Mucosa of descending colon (tissue), 3 donors: ENCODE data around the gene MYRFL. TPM values are rescaled to one million over a fixed set of nuclear protein-coding genes. Genes with fewer than 3 reads are reported as not detected.
"Not testable (repeated sequence)": the region's sequence is repeated elsewhere in the genome, so short reads cannot be mapped to it uniquely, and the experiment has no call there.

Source experiments
- ATAC-seq: fragments of 200-7000 bp; cut with Tn5 transposase; one replicate; pipeline ENCODE4 v1.9.1; 2020; ENCODE audit warnings: mild to moderate bottlenecking, moderate library complexity
- DNase-seq, 3 donors: peaks; one replicate each; pipeline ENCODE4 v3.0.0-alpha.2; 2020
- H3K36me3 ChIP-seq: fragments of 200-600 bp; one replicate; pipeline ENCODE4 v1.8.0; 2021; ENCODE audit warnings: low read depth, mild to moderate bottlenecking
- H3K4me1 ChIP-seq: fragments of 200-600 bp; one replicate; pipeline ENCODE4 v1.8.0; 2021; ENCODE audit warnings: low read depth, mild to moderate bottlenecking
- H3K4me3 ChIP-seq: fragments of 200-600 bp; one replicate; pipeline ENCODE4 v1.8.0; 2021; ENCODE audit warnings: mild to moderate bottlenecking
- H3K9me3 ChIP-seq: fragments of 200-600 bp; one replicate; pipeline ENCODE4 v1.8.0; 2021; ENCODE audit warnings: mild to moderate bottlenecking
- intact Hi-C, 2 donors: fragments of 100-400 bp; cut with DNase I in 1 of 2; cut with micrococcal nuclease in 1 of 2; formaldehyde crosslinking; loops; one replicate each; pipeline versions ENCODE4 v1.11.0 to v1.11.1; 2022; cut with DNase I, micrococcal nuclease
- long read RNA-seq, 2 donors: library from polyadenylated mRNA; unstranded; transcript quantifications; one replicate each; pipeline ENCODE4 v2.0.0, GENCODE V29; 2019 to 2021
- total RNA-seq, 3 donors: library from RNA; stranded (reverse); fragmentation: NEBNext Ultra II Directional in 2 of 3; extraction: Animal tissue kit (Norgen Biotek cat#: 25700) in 2 of 3; gene quantifications; one replicate each; pipeline versions ENCODE4 v1.2.1 to v1.2.4, GENCODE V29; 2021 to 2023
- TF ChIP-seq, protein P1 (sequence below): fragments of 200-600 bp; IDR thresholded peaks from one replicate; pipeline ENCODE4 v1.8.0; 2022; ENCODE audit warnings: antibody characterized with exemption, mild to moderate bottlenecking
- donor health status: DM: no; HTN: no; CAD: no; lungs with moderate emphysema.
- donor health status: DM: no; HTN: no; CAD: no.
- donor health status: DM: no; HTN: yes; CAD: no.

MYRFL gene
- total RNA-seq, result under 1 TPM in 2 of 3 donors, not detected in 1; 0.23 to 0.58 TPM
- long read RNA-seq, donor 1, result 0 reads
- long read RNA-seq, donor 2, partial matches to known transcripts, result 1 of 1 reads
- long read RNA-seq, donor 2, other reads (novel, unspliced or antisense), result 0 of 1 reads

DNA sequence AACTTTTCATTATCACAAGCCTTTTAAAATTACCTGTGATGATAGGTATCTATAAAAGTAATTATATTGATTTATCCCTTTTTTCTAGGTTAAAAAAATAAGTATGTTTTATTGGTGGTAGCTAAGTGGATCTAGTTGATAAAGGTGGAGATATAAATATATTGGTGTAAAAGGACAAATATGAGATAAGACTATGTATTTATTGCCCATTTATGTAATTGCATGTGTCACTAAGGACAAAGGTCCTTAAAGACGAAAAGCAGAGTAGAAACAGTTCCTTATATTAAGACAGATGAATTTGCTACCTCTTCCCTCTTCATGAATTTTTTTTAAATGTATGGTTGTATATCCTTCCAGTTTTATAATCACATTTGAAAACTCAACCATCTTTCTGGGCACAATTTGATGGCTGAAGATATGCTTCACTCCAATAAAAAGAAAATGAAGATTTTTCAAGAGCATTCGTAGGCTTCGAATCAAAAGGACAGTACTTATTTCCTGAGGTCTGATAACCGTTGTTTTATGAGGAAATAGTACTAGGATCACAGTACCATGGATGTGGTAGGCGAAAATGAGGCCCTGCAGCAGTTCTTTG, at the start of gene MYRFL:
Gene MYRFL, plus strand, starts transcription at position 262 of the 595 bp plus-strand sequence. Its CDS starts 291 bp downstream, at position 553.
- Histone ChIP-seq H3K36me3 (no peaks in the 10 kb centered on the region), H3K4me1 (no peaks in the 10 kb centered on the region), H3K9me3 (no peaks in the 10 kb centered on the region), H3K4me3 (no peak within 1 kb of the TSS)
- ATAC-seq (peak; percentile 55), DNase-seq (no peak)
- TF ChIP-seq, protein P1, sequence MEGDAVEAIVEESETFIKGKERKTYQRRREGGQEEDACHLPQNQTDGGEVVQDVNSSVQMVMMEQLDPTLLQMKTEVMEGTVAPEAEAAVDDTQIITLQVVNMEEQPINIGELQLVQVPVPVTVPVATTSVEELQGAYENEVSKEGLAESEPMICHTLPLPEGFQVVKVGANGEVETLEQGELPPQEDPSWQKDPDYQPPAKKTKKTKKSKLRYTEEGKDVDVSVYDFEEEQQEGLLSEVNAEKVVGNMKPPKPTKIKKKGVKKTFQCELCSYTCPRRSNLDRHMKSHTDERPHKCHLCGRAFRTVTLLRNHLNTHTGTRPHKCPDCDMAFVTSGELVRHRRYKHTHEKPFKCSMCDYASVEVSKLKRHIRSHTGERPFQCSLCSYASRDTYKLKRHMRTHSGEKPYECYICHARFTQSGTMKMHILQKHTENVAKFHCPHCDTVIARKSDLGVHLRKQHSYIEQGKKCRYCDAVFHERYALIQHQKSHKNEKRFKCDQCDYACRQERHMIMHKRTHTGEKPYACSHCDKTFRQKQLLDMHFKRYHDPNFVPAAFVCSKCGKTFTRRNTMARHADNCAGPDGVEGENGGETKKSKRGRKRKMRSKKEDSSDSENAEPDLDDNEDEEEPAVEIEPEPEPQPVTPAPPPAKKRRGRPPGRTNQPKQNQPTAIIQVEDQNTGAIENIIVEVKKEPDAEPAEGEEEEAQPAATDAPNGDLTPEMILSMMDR, result no peak
- intact Hi-C loops, result no loop called here

DNA sequence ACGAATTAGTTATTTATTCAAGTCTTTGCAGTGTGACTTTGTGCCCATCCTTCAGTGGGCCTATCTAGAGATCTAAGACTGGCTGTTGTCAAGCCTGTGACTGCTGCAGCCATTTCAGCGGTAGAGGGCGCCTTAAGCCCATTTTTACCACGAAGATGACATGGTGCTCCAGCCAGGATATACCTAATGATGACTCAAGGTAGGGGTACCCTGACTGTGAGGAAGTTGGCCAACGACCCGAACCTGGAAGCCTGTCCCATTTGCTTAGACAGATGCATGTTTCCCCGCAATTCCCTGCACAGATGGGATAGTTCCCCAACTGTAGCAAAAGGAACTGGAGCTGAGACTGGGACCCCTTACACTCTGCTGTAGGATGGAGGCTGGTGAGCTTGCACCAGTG, 45.1 kb upstream of the MYRFL start:
- no peak overlapping the region for H3K4me3 ChIP-seq
- DNase-seq (peak in 1 of 3 donors; percentile 7), ATAC-seq (no peak)
- H3K36me3 ChIP-seq, result no peaks in the 10 kb centered on the region
- TF ChIP-seq, protein P1, result no peak
- no peaks in the 10 kb centered on the region for H3K4me1 ChIP-seq
- no peaks in the 10 kb centered on the region for H3K9me3 ChIP-seq
- intact Hi-C loops, result no loop called here

DNA sequence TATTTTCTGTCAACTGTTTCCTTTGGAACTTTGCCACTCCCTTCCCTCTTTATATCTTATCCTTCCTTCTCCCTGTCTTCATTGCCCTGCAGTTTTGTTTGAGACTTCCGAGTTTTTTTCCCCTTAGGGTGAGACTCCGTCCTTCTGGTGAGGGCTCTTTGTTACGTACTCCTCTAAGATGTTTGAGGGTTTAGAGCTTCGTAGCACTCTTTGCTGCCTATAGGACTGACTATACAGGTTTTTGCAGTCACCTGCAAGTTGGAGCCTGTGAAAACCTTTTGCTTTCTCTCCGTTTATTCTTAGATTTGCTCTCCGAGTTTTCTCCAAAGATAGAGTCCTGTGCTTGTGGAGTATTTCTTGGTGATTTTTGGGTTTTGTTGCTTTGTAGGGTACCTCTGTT, 41.7 kb upstream of the MYRFL start:
- TF ChIP-seq, protein P1, result no peak
- no peaks in the 10 kb centered on the region for H3K36me3 ChIP-seq
- DNase-seq (no peak), ATAC-seq (no peak)
- H3K4me3 ChIP-seq, result no peak overlapping the region
- no peaks in the 10 kb centered on the region for H3K9me3 ChIP-seq
- intact Hi-C loops, result no loop called here
- H3K4me1 ChIP-seq, result no peaks in the 10 kb centered on the region

DNA sequence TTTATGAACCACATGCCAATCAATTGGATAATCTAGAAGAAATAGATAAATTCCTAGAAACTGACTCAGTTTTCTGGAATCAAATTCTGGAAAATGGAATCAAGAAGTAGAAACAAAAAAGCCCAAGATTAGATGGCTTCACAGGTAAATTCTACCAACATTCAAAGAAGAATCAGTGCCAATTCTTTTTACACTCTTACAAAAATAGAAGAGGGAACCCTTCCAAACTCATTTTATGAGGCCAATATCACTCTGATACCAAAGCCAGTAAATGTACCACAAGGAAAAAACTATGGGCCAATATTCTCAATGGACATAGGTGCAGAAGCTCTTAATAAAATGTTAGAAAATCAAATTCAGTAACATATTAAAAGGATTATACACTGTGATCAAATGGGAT, 35.7 kb upstream of the MYRFL start:
- no peak for DNase-seq
- peaks cover 30% of the 10 kb centered on the region for H3K9me3 ChIP-seq
- H3K4me1 ChIP-seq, result no peaks in the 10 kb centered on the region
- no peak overlapping the region for H3K4me3 ChIP-seq
- no peak for ATAC-seq
- no peaks in the 10 kb centered on the region for H3K36me3 ChIP-seq
- TF ChIP-seq, protein P1, result no peak
- intact Hi-C loops, result no loop called here

DNA sequence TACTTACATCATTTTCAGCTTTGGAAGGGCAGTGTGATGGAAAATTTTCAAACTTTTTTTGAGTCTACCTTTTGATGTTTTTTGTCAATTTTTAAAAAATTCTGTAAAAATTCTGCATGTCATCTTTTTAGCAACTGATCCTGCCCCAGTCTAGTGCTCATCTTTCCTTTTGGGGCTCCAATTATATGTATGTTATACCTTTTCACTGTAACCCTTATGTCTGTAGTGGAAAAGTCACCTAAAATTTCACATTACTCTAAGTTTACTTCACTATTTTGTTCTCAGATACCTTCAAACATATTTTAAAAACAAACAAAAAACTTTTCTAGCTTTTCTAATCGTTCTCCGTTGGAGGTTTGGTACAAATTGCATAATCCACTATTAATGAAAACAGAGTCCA, 32.5 kb upstream of the MYRFL start:
- H3K4me3 ChIP-seq, result no peak overlapping the region
- DNase-seq (no peak), ATAC-seq (no peak)
- TF ChIP-seq, protein P1, result no peak
- peaks cover 30% of the 10 kb centered on the region for H3K9me3 ChIP-seq
- H3K36me3 ChIP-seq, result no peaks in the 10 kb centered on the region
- intact Hi-C loops, result no loop called here
- no peaks in the 10 kb centered on the region for H3K4me1 ChIP-seq

DNA sequence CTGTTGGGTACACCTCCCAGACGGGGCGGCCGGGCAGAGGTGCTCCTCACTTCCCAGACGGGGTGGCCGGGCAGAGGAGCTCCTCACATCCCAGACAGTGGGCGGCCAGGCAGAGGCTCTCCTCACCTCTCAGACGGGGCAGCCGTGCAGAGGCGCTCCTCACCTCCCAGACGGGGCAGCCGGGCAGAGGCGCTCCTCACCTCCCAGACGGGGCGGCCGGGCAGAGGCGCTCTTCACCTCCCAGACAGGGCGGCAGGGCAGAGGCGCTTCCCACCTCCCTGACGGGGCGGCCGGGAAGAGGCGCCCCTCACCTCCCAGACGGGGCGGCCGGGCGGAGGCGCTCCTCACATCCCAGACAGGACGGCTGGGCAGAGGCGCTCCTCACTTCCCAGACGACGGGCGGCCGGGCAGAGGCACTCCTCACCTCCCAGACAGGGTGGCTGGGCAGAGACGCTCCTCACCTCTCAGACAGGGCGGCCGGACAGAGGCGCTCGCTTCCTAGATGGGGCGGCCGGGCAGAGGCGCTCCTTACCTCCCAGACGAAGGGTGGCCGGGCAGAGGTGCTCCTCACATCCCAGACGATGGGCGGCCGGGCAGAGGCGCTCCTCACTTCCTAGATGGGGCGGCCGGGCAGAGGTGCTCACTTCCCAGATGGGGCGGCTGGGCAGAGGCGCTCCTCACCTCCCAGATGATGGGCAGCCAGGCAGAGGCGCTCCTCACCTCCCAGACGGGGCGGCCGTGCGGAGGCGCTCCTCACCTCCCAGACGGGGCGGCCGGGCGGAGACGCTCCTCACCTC, 17.7 kb upstream of the MYRFL start:
- peaks cover 12% of the 10 kb centered on the region for H3K9me3 ChIP-seq
- intact Hi-C loops, ATAC-seq, H3K4me1 ChIP-seq, H3K4me3 ChIP-seq, H3K36me3 ChIP-seq: not testable (repeated sequence)
- peak in 1 of 3 donors; percentile 43 for DNase-seq
